ENCODE data around the gene RRBP1.

The RRBP1 gene

DNA sequence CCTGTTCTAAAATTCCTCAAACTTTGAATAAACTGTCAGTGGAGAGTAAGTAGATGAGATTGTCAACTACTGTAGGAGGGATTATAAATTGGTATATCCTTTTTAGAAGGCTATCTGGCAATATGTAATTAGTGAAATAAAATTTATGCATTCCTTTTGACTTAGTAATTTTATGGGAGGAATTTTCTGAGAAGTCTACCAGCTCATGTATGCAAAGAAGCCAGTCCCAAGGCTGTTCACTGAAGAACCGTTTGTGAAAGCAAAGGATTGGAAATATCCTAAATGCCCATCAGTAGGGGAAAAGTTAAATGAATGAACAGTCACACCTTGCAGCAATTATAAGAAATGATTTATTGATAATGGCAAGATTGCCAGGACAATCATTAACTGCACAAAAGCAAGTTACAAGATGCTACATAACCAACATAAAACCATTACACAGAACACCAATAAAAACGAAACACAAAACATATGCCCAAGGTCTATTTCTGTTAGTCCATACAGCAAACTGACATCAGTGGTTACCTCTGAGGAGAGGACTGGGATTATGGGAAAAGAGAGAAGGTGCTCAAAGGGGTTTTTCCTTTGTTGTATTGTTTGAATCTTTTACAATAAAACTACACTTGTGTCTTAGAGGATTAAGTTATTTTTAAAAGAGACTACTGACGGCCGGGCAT is 116.7 kb downstream of the RRBP1 start:
- DNase-seq = no peak

Measured in NCI-H2227 treated with DMSO at 0.1 percent for 48 hours (cell line).